ENCODE data around the gene RAMACL.

DNA sequence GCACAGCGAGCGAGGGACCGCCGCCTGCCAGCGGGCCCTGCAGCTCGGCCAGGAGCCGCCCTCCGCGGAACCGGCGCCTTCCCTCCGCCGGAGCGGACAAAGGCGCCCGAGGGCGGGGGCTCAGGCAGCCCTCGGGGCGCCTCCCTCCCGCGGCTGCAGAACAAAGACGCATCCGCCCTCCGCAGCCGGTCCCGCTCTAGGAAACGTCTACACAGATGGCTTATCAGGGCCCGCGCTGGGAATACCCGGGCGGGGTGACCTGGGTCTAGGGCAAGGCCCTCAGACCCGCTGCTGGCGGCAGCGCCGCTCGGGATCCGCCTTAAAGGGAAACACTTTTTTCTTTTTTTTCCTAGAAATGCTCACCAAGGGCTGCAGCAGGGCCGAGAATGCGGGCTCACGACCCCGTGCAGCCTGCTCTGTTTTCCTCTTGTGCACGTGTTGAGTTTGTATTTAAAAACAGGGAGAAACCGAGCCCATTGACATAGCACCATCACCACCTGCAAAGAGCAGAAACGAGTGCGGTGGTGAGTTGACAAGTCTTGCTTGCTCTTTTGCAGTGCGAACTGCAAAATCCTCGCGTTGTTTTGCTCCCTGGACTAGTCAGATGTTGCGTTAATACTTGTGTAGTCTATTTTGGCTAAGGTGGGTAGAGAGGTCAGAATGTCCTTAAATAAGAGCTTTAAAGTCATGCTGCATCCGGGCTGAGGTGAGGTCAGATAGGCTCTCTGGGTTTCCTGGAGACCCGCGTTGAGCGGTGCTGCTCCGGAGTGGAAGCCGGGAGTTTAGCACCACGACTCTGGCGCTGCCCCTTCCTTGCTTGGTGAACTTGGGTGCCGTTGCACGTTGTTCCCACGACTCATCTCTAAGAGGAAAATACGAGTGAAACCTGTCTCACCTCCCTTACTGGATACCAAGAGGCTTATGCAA, 41.7 kb upstream of the RAMACL start:
- TF ChIP-seq, protein P1, sequence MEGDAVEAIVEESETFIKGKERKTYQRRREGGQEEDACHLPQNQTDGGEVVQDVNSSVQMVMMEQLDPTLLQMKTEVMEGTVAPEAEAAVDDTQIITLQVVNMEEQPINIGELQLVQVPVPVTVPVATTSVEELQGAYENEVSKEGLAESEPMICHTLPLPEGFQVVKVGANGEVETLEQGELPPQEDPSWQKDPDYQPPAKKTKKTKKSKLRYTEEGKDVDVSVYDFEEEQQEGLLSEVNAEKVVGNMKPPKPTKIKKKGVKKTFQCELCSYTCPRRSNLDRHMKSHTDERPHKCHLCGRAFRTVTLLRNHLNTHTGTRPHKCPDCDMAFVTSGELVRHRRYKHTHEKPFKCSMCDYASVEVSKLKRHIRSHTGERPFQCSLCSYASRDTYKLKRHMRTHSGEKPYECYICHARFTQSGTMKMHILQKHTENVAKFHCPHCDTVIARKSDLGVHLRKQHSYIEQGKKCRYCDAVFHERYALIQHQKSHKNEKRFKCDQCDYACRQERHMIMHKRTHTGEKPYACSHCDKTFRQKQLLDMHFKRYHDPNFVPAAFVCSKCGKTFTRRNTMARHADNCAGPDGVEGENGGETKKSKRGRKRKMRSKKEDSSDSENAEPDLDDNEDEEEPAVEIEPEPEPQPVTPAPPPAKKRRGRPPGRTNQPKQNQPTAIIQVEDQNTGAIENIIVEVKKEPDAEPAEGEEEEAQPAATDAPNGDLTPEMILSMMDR (IDR thresholded peaks at IDR 0.05; ENCODE audit: low read depth, low read length) = no peak
- TF ChIP-seq EZH2phosphoT487 (IDR thresholded peaks at IDR 0.05; ENCODE audit: low read depth) = no peak

Data from OCI-LY3 (cell line).